HFF-Myc (cell line): ENCODE data around the gene HOXD4.

ENCODE experiments used
- DNase-seq: peaks from one replicate; pipeline ENCODE4 v3.0.0-alpha.2; 2011; ENCODE audit warnings: low read depth; ENCODE audit errors: extremely low read depth
- H3K4me3 ChIP-seq: replicated peaks from 2 replicates; pipeline ENCODE4 v1.5.1; 2011; ENCODE audit warnings: low read depth, mild to moderate bottlenecking, control low read depth, low read length
- CTCF ChIP-seq: IDR thresholded peaks from 2 replicates; pipeline ENCODE4 v1.5.1; 2012; ENCODE audit warnings: mild to moderate bottlenecking, low read depth, low read length, control low read depth; ENCODE audit errors: missing control alignments

The HOXD4 gene

GRCh38 chr2:176160251-176160985, 9.1 kb downstream of the HOXD4 start:
- DNase-seq = no peak
- no peak for TF ChIP-seq CTCF
- no peak overlapping the region for H3K4me3 ChIP-seq

GRCh38 chr2:176160986-176161824, 9.9 kb downstream of the HOXD4 start:
- DNase-seq = no peak
- TF ChIP-seq CTCF = no peak
- no peak overlapping the region for H3K4me3 ChIP-seq

GRCh38 chr2:176161825-176162626, 10.7 kb downstream of the HOXD4 start:
- no peak overlapping the region for H3K4me3 ChIP-seq
- no peak for TF ChIP-seq CTCF
- no peak for DNase-seq

- DNase-seq = no peak
- no peak for TF ChIP-seq CTCF
- H3K4me3 ChIP-seq = no peak overlapping the region
Measured at GRCh38 chr2:176162911-176163671, 11.7 kb downstream of the HOXD4 start.

GRCh38 chr2:176163672-176164056, 12.3 kb downstream of the HOXD4 start:
- no peak overlapping the region for H3K4me3 ChIP-seq
- TF ChIP-seq CTCF = no peak
- DNase-seq = no peak

- H3K4me3 ChIP-seq = no peak overlapping the region
- no peak for DNase-seq
- no peak for TF ChIP-seq CTCF
Measured at GRCh38 chr2:176164201-176164600, 12.9 kb downstream of the HOXD4 start.
